Vagina (tissue), 2 donors: ENCODE measurements around the gene YOD1.

Experiments used
- CTCF ChIP-seq, 3 experiments: fragments of 450-650 bp in 2 of 3; fragments of 200-600 bp in 1 of 3; sonication (generic) in 1 of 3; IDR thresholded peaks; one replicate each; pipeline ENCODE4 v1.5.1; 2017 to 2019; ENCODE audit warnings: antibody characterized with exemption in 3 of 3, mild to moderate bottlenecking in 2 of 3, moderate library complexity in 2 of 3
- POLR2A ChIP-seq, 2 donors: fragments of 450-650 bp; IDR thresholded peaks; one replicate each; pipeline ENCODE4 v1.6.1; 2017; ENCODE audit warnings: antibody characterized with exemption in 2 of 2, mild to moderate bottlenecking in 2 of 2, moderate library complexity in 2 of 2

GRCh38 chr1:207030522-207031009 lies 20.4 kb downstream of the YOD1 start:
- TF ChIP-seq POLR2A (IDR thresholded peaks at IDR 0.05) (no peak), CTCF (IDR thresholded peaks at IDR 0.05) (no peak)
